ENCODE measurements around the gene AIP.

The AIP gene

GRCh38 chr11:67482827-67483798 is at the start of gene AIP:
AIP (plus strand) TSS chr11:67483026; CDS start chr11:67483159, 133 bp downstream.
- DNase-seq (ENCODE audit: low spot score): peak; percentile 95

GRCh38 chr11:67433536-67434394 is 49.1 kb upstream of the AIP start:
- DNase-seq (ENCODE audit: low spot score): no peak

DNA sequence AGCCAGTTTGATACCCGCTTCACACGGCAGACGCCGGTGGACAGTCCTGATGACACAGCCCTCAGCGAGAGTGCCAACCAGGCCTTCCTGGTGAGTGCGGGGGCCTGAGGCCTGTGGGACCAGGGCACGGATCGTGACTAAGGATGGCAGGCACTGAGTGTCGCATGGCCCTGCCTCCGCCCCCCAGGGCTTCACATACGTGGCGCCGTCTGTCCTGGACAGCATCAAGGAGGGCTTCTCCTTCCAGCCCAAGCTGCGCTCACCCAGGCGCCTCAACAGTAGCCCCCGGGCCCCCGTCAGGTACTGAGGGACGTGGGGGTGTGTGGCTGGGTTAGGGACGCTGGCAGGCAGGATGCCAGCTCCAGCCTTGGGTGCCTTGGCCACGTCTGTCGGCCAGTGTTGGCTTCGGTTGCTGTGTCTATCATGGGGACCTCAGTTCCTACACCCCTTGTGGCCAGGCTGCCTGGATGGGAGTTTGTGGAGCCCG is 48.4 kb upstream of the AIP start:
- DNase-seq (ENCODE audit: low spot score): no peak

DNA sequence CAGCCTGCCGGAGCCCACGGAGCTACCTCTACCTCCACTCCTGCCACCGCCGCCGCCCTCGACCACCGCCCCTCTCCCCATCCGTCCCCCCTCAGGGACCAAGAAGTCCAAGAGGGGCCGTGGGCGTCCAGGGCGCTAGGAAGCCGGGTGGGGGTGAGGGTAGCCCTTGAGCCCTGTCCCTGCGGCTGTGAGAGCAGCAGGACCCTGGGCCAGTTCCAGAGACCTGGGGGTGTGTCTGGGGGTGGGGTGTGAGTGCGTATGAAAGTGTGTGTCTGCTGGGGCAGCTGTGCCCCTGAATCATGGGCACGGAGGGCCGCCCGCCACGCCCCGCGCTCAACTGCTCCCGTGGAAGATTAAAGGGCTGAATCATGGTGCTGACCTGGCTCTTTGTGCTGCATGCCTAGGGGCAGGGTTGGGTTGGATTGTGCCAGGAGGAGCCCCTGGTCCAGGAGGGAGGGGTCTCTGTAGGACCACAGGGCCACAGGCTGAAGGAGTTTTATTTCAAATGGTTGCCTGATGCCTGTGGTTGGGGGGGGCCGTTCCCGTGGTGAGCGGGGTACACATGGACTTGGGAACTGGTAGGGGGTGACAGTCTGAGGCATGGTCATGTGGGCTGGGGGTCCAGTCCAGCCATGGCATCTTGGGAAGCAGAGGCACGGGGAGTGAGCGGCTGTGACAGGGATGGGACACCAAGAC is 47.6 kb upstream of the AIP start:
- DNase-seq (ENCODE audit: low spot score): no peak

DNA sequence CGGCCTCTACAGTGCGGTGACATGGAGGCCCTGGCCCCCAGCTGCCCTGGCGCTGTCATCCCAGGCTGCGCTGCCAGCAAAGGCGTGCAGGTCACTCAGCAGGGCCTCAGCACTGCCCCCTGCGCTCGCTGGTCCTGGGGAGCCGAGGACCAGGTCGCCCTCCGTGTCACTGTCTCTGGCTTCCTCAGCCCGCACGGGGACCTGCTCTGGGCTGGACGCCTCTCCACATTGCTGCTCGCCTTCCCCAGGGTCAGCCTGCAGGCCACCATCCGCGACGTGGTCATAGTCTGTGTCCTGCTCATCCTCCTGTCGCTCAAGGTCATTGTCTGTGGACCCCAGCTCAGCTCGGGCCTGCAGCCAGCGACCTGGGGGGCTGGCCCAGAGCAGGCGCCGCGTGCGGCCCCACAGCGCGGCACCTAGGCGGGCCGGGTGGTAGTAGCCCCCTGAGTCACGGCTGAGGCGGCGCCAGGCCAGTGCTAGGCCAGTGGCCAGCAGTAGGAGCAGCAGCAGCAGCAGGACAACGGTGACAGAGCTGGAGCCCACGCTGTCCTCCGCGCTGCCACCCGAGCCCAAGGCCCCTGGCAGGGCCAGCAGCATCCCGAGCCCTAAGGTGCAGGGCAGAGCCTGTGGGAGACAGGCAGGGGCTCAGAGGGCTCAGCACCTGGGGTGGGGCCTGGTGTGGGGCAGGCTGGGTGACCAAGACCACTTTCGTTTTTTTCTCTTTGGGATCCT is 46.9 kb upstream of the AIP start:
- no peak for DNase-seq (ENCODE audit: low spot score)

GRCh38 chr11:67436459-67437081 is 46.3 kb upstream of the AIP start:
- no peak for DNase-seq (ENCODE audit: low spot score)

- no peak for DNase-seq (ENCODE audit: low spot score)
Observed at GRCh38 chr11:67437082-67437808, 45.6 kb upstream of the AIP start, which contains the start of gene PTPRCAP. PTPRCAP (minus strand) TSS chr11:67437682; CDS start chr11:67437619, 63 bp downstream.

GRCh38 chr11:67437809-67438157 is 45.0 kb upstream of the AIP start:
- DNase-seq (ENCODE audit: low spot score): no peak

GRCh38 chr11:67438158-67438902 is 44.5 kb upstream of the AIP start:
- no peak for DNase-seq (ENCODE audit: low spot score)

DNA sequence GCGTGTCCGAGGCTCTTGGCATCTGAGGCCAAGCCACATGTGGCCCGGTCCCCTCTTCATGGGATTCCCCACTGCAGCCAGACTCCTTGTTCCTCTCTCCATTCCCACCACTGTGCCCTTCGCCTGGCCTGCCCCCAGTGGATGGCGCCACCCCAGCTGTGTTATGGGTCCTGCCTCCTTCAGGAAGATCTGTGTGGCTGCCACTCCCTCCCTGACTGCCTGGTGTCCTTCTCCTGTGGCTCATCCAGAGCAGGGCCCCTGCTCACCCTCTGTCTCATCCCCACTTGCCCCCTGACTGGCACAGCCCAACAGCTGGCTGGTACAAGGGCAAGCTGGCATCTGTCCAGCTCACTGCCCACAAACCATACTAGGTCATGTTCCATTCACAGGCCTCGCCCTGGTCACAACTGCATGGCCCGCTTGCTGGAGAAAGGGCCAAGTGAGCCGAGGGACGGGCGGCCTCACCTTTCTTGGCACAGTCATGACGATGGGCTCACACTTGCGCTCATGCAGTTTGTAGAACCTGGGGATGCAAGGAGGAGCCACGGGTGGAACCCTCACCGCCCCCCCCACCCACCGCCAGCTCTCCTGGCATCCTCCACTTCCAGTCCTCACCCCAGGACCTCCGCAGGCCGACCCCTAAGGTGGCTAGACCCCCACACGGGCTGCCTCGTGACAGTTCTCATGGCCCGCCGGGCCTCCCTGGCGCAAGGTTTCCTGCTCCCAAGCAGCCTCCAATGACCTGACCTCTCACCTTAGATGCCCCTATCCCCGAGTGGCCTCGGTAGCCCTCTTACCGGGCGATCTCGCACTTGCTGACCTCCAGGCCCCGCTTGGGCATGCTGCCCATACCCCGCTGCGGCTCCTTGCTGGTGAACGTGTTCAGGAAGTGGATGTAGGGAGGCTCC is 43.3 kb upstream of the AIP start:
- no peak for DNase-seq (ENCODE audit: low spot score)

DNA sequence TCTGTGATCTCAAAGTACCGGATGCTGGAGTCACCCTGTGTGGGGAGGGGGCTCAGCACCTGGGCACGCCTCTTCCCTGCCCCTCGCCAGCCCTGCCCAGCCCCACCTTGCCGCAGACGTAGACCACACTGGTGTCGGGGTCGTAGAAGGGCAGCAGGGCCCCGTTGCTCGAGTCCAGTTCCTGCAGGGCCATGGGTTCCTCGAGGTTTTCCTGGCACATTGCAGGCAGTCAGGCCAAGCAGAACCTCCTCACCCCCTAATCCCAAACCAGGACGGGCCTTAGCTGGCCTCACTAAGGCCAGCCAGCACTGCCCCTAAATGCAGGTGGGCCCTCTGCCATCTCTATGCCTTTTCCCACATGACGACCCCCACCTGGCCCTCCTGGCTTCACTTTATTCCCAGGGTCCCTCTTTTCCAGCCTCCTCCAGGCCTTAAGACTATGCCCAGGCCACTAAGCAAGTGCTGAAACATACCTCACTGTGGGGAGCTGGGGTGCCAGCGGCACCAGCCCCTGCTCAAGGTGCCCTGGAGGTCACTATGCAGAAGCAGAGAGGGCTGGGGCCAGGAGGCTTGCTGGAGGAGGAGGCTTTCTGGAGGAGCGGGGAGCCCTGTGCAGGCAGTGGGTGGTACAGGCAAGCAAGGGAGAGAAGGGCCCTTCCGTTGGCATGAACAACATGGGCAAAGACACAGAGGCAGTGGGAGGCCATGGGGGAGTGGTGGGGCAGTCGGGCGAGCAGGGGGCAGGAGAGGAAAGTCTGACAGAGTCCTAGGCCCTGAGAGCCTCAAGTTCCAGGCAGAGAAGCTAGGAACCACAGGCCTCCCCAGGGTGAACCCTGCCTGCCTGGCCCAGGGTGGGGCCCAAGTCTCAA is 42.4 kb upstream of the AIP start:
- DNase-seq (ENCODE audit: low spot score): no peak

- no peak for DNase-seq (ENCODE audit: low spot score)
Observed at GRCh38 chr11:67441098-67441563, 41.7 kb upstream of the AIP start.

- DNase-seq (ENCODE audit: low spot score): no peak
Observed at GRCh38 chr11:67441731-67442351, 41.0 kb upstream of the AIP start.

DNA sequence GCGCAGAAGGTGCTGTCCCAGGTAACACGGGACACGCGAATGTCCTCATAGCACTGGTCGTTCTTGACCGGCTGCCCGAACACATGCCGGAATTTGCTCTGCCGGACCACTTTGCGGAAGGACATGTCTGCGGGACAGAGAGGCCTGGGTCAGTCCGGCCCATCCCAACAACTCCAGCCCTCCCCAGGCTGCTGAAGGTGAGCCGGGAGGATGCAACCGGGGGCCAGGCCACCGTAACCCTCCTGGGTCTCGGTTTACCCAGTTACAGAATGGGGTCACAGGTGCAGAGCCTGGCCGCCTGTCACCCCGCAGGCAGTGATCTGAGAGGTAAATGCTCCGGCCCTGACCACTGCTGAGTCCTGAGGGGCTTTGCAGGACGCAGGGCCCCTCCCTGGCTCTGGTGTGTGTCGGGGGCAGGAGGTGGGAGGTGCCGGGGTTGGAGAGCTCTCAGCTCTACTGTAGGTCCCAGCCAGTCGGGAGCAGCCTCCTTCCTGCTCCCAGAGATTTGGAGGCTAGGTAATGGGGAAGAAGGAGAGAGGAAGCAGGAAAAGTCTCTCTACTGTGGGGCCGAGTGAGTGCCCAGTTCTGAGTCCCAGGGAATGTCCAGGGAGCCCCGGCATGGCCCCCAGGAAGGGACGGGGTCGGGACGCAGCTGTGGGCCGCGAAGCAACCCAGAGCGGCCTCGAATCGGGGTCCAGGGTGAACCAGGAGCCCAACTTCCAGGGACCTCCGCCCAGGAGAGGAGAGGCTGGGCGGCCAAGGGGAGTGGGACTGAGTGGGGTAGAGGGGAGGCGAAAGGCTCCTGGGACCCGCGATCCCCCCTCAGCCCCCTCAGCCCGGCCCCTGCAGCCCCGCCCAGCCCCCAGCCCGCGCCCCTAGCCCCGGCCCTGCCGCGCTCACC is 40.1 kb upstream of the AIP start:
- no peak for DNase-seq (ENCODE audit: low spot score)

- no peak for DNase-seq (ENCODE audit: low spot score)
Observed at GRCh38 chr11:67445515-67445914, 37.3 kb upstream of the AIP start.

DNA sequence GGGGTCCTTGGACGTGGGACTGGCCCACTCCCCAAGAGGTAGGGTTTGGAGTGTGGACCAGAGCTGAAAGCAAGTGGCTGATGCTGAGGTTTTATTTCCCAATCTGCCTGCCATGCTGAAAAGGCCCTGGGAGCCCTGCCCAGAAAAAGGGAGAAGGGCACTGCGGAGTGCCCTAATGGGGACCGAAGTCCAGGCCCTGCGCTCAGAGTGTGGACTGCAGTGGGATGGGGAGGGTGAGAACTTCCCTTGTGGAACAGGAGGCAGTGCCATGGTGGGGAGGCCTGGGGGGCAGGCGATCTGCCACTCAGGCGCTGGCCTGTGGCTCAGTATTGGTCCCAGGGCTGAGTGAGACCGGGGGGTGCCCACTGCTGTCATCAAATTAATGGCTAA is 34.6 kb upstream of the AIP start:
- no peak for DNase-seq (ENCODE audit: low spot score)

Data from left forelimb (tissue), 1 donor.